Endothelial cell of umbilical vein (primary cell): Measurements from ENCODE around the gene POPDC3. TPM values are rescaled to one million over a fixed set of nuclear protein-coding genes. Genes with fewer than 3 reads are reported as not detected.

ENCODE experiments used
- BruUV-seq: library from RNA; stranded (reverse); fragments of 400-500 nt; replicated peaks from 2 replicates; lab custom pipeline; 2021; lab: Mats Ljungman, UMichigan
- CTCF ChIA-PET: fragments of 300-600, 350-600 bp; sonication (Branson Sonifier 250); formaldehyde crosslinking; loops from one replicate; lab custom pipeline; 2021; ENCODE audit warnings: antibody characterized with exemption, inconsistent platforms; lab: Charles Lee
- POLR2A ChIA-PET: fragments of 300-600, 350-600 bp; sonication (Branson Sonifier 250); formaldehyde crosslinking; loops from one replicate; lab custom pipeline; 2021; ENCODE audit warnings: antibody characterized with exemption, inconsistent platforms; lab: Charles Lee
- DNase-seq: peaks from one replicate; pipeline ENCODE4 v3.0.0-alpha.2; 2011; ENCODE audit warnings: low read depth, low spot score
- FAIRE-seq: peaks from 2 replicates; lab custom pipeline; 2011; peaks lifted over from hg19 to GRCh38; lab: Jason Lieb, UNC
- H2AFZ ChIP-seq: 2 replicates; pipeline ENCODE4 v1.6.0; 2012; ENCODE audit warnings: low read depth, low read length, control low read depth, inconsistent platforms
- H3K27ac ChIP-seq: 2 replicates; pipeline ENCODE4 v1.5.1; 2011; ENCODE audit warnings: low read depth, mild to moderate bottlenecking, control low read depth, low read length, moderate library complexity; ENCODE audit not compliant: insufficient read depth
- H3K27me3 ChIP-seq, 2 experiments: 2 replicates each; pipeline versions ENCODE4 v1.6.0 to v1.6.1; 2011; ENCODE audit warnings: low read length in 2 of 2, mixed read lengths in 1 of 2; ENCODE audit not compliant: control insufficient read depth in 2 of 2, insufficient read depth in 2 of 2
- H3K36me3 ChIP-seq, 2 experiments: 2 replicates in 1 of 2; 3 replicates in 1 of 2; pipeline ENCODE4 v1.5.1; 2011; ENCODE audit warnings: low read length in 2 of 2, mild to moderate bottlenecking in 1 of 2, moderate library complexity in 1 of 2; ENCODE audit not compliant: control insufficient read depth in 2 of 2, insufficient read depth in 2 of 2; ENCODE audit errors: extremely low read depth in 1 of 2
- H3K4me1 ChIP-seq: 3 replicates; pipeline ENCODE4 v1.5.1; 2011; ENCODE audit warnings: mild to moderate bottlenecking, low read length; ENCODE audit not compliant: control insufficient read depth, insufficient read depth; ENCODE audit errors: extremely low read depth
- H3K4me2 ChIP-seq: 2 replicates; pipeline ENCODE4 v1.6.1; 2011; ENCODE audit warnings: low read length, control low read depth, mixed read lengths; ENCODE audit not compliant: insufficient read depth
- H3K4me3 ChIP-seq, 3 experiments: fragments of 200-600 bp in 1 of 3; sonication (generic), shearing (Covaris generic) in 1 of 3; replicated peaks in 1 of 3; 2 replicates each; pipeline ENCODE4 v1.5.1; 2011 to 2016; ENCODE audit warnings: control low read depth in 3 of 3, low read length in 3 of 3, mild to moderate bottlenecking in 2 of 3, inconsistent platforms in 1 of 3, low read depth in 1 of 3, moderate library complexity in 1 of 3; ENCODE audit not compliant: insufficient read depth in 1 of 3
- H3K79me2 ChIP-seq: 2 replicates; pipeline ENCODE4 v1.6.0; 2012; ENCODE audit warnings: low read length, inconsistent platforms; ENCODE audit not compliant: control insufficient read depth, insufficient read depth
- H3K9ac ChIP-seq: replicated peaks from 2 replicates; pipeline ENCODE3; 2011; ENCODE audit warnings: low read length, control low read depth; ENCODE audit not compliant: insufficient read depth; ENCODE audit errors: extremely low read depth
- H3K9me1 ChIP-seq: replicated peaks from 3 replicates; pipeline ENCODE4 v1.6.0; 2011; ENCODE audit warnings: mild to moderate bottlenecking, low read length; ENCODE audit not compliant: control insufficient read depth, insufficient read depth; ENCODE audit errors: extremely low read depth
- H3K9me3 ChIP-seq: replicated peaks from 2 replicates; pipeline ENCODE4 v1.5.1; 2012; ENCODE audit warnings: low read length, inconsistent platforms; ENCODE audit not compliant: control insufficient read depth, insufficient read depth
- H4K20me1 ChIP-seq: replicated peaks from 2 replicates; pipeline ENCODE3; 2011; ENCODE audit warnings: mild to moderate bottlenecking, low read length; ENCODE audit not compliant: control insufficient read depth, insufficient read depth; ENCODE audit errors: extremely low read depth
- EZH2 ChIP-seq: IDR thresholded peaks from 2 replicates; pipeline ENCODE4 v1.6.1; 2012; ENCODE audit warnings: borderline replicate concordance, low read depth, mild to moderate bottlenecking, moderate library complexity, low read length, inconsistent platforms; ENCODE audit not compliant: severe bottlenecking
- FOS ChIP-seq: IDR thresholded peaks from 2 replicates; pipeline ENCODE4 v1.6.1; 2011; ENCODE audit warnings: mild to moderate bottlenecking, low read length, moderate library complexity, borderline replicate concordance; ENCODE audit not compliant: insufficient read depth
- GATA2 ChIP-seq: IDR thresholded peaks from 2 replicates; pipeline ENCODE4 v1.7.0; 2011; ENCODE audit warnings: low read depth, mild to moderate bottlenecking, moderate library complexity, mixed read lengths, low read length; ENCODE audit not compliant: insufficient read length, insufficient read depth
- JUN ChIP-seq: IDR thresholded peaks from 2 replicates; pipeline ENCODE4 v1.6.1; 2011; ENCODE audit warnings: borderline replicate concordance, low read depth; ENCODE audit not compliant: insufficient read length, insufficient read depth
- MYC ChIP-seq: IDR thresholded peaks from one replicate; pipeline ENCODE4 v1.6.1; 2011; ENCODE audit warnings: mild to moderate bottlenecking, low read depth, low read length
- POLR2A ChIP-seq: IDR thresholded peaks from 2 replicates; pipeline ENCODE4 v1.6.1; 2012; ENCODE audit warnings: low read depth, mild to moderate bottlenecking, control low read depth, low read length
- POLR2AphosphoS5 ChIP-seq: IDR thresholded peaks from 2 replicates; pipeline ENCODE4 v1.6.1; 2012; ENCODE audit warnings: low read depth, mild to moderate bottlenecking, control low read depth, low read length, moderate library complexity; ENCODE audit not compliant: insufficient read depth
- dilution Hi-C: fragments of 300-500 bp; cut with MboI; formaldehyde crosslinking; loops from one replicate; pipeline ENCODE4 v1.15.0; 2019; ENCODE audit warnings: low sequenced_read_pairs; ENCODE audit not compliant: extremely low pct_ligation_motif_present
- intact Hi-C: fragments of 100-400 bp; cut with micrococcal nuclease; formaldehyde crosslinking; loops from one replicate; pipeline ENCODE4 v1.10.0; 2022
- polyA plus RNA-seq, 4 experiments: library from polyadenylated mRNA; depleted of rRNA in 3 of 4; stranded (reverse) in 3 of 4; unstranded in 1 of 4; fragments of >200 nt; gene quantifications; 2 replicates each; pipeline versions ENCODE4 v1.2.1 to v1.2.3, GENCODE V29; 2011 to 2012; ENCODE audit warnings: missing spikeins in 1 of 4
- total RNA-seq: library from RNA; stranded (reverse); gene quantifications from 2 replicates; pipeline ENCODE4 v1.2.3, GENCODE V29; 2021
- TF ChIP-seq, protein P1 (sequence below), 2 donors: IDR thresholded peaks; 1 replicate in 1 of 2; 2 replicates in 1 of 2; pipeline ENCODE4 v1.5.1; 2011; ENCODE audit warnings: low read length in 2 of 2, mild to moderate bottlenecking in 2 of 2, moderate library complexity in 2 of 2, control low read depth in 1 of 2, inconsistent platforms in 1 of 2, low read depth in 1 of 2; ENCODE audit not compliant: insufficient read depth in 1 of 2; ENCODE audit errors: extremely low read depth in 1 of 2
- TF ChIP-seq, protein P2 (sequence below): IDR thresholded peaks from 2 replicates; pipeline ENCODE4 v1.6.1; 2011; ENCODE audit not compliant: insufficient read depth, insufficient read length

The POPDC3 gene
- total and polyA plus RNA-seq, 2 donors (not counting 3 experiments of a cell fraction or from before 2014, with no cell fraction given): 1.6 to 1.7 TPM

DNA sequence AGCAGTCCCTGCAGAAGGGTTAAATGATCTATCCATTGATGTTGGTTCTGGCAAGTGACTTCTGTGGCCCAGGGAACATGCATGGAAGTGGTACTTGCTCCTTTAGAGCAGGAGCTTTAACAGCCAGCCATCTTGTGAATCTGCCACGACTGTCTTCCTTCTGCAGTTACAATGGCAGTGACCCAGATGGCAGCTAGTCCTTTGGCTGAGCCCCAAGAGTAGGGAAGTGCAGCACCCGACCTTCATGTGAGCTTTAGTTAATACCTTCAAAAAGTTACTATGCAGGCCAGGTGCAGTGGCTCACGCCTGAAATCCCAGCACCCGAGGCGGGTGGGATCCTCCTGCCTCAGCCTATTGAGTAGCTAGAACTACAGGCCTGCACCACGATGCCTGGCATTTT is 66.4 kb downstream of the POPDC3 start:
- CTCF ChIA-PET: interaction anchor here (1.2 kb wide), 1 partner anchor 10 kb away, joined by 3 read pairs; no protein-coding TSS in a partner anchor
- H3K4me3 ChIP-seq: no peak overlapping the region
- POLR2A ChIA-PET: no interaction called here
- TF ChIP-seq MYC: no peak
- no peak for TF ChIP-seq POLR2AphosphoS5
- no peak for FAIRE-seq
- H3K9me3 ChIP-seq: no peaks in the 10 kb centered on the region
- intact Hi-C loops: no loop called here
- H3K9ac ChIP-seq: no peak overlapping the region
- H3K4me2 ChIP-seq: no peak overlapping the region
- dilution Hi-C loops: loop anchor here (25.0 kb wide), 1 partner anchor 174 kb away; no protein-coding TSS in a partner anchor
- no peak for DNase-seq
- no peaks in the 10 kb centered on the region for H3K79me2 ChIP-seq
- H3K27me3 ChIP-seq: no peaks in the 10 kb centered on the region
- H2AFZ ChIP-seq: no peak overlapping the region
- H4K20me1 ChIP-seq: no peaks in the 10 kb centered on the region
- no TSS peak for BruUV-seq
- H3K9me1 ChIP-seq: no peaks in the 10 kb centered on the region
- H3K36me3 ChIP-seq: no peaks in the 10 kb centered on the region
- no peak overlapping the region for H3K27ac ChIP-seq
- H3K4me1 ChIP-seq: no peaks in the 10 kb centered on the region

DNA sequence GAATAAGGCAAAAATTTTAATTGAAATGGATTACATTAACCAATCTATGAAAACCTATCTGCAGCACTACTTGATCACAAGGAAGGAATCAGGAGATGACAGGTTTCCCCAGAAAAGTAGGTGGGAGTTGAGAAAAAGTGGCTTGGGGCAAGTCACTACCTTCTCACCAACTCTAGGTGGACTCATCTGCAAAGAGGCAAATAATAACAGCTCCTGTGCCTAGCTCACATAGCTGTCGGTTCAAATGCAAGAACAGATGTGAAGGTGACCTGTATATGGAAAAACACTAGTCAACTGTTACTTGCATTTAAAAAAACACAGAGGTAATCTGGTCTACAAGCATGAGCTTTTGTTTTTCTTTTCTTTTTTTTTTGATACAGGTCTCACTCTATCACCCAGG is 67.2 kb downstream of the POPDC3 start:
- no peaks in the 10 kb centered on the region for H3K4me1 ChIP-seq
- no peaks in the 10 kb centered on the region for H3K9me3 ChIP-seq
- intact Hi-C loops: no loop called here
- ChIA-PET POLR2A (no interaction called here), CTCF (interaction anchor here (0.6 to 2.5 kb wide), 4 partner anchors 9 to 290 kb away, joined by 3 to 9 read pairs (median 3); partner anchors contain the start of gene PREP)
- H3K36me3 ChIP-seq: no peaks in the 10 kb centered on the region
- no peak overlapping the region for H2AFZ ChIP-seq
- no peak overlapping the region for H3K27ac ChIP-seq
- BruUV-seq: no TSS peak
- H3K4me3 ChIP-seq: no peak overlapping the region
- no peaks in the 10 kb centered on the region for H3K79me2 ChIP-seq
- no peaks in the 10 kb centered on the region for H3K9me1 ChIP-seq
- H3K4me2 ChIP-seq: no peak overlapping the region
- H3K9ac ChIP-seq: no peak overlapping the region
- no peaks in the 10 kb centered on the region for H3K27me3 ChIP-seq
- no peak for TF ChIP-seq GATA2
- TF ChIP-seq, protein P1, sequence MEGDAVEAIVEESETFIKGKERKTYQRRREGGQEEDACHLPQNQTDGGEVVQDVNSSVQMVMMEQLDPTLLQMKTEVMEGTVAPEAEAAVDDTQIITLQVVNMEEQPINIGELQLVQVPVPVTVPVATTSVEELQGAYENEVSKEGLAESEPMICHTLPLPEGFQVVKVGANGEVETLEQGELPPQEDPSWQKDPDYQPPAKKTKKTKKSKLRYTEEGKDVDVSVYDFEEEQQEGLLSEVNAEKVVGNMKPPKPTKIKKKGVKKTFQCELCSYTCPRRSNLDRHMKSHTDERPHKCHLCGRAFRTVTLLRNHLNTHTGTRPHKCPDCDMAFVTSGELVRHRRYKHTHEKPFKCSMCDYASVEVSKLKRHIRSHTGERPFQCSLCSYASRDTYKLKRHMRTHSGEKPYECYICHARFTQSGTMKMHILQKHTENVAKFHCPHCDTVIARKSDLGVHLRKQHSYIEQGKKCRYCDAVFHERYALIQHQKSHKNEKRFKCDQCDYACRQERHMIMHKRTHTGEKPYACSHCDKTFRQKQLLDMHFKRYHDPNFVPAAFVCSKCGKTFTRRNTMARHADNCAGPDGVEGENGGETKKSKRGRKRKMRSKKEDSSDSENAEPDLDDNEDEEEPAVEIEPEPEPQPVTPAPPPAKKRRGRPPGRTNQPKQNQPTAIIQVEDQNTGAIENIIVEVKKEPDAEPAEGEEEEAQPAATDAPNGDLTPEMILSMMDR (IDR thresholded peaks at IDR 0.05; ENCODE audit: extremely low read depth in 1 of 2, insufficient read depth in 1 of 2, low read depth in 1 of 2, low read length in 2 of 2): no peak
- TF ChIP-seq, protein P2, sequence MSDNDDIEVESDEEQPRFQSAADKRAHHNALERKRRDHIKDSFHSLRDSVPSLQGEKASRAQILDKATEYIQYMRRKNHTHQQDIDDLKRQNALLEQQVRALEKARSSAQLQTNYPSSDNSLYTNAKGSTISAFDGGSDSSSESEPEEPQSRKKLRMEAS: no peak
- TF ChIP-seq EZH2: no peak
- TF ChIP-seq POLR2A: no peak
- no peak for TF ChIP-seq JUN
- no peak for TF ChIP-seq POLR2AphosphoS5
- TF ChIP-seq FOS: no peak
- TF ChIP-seq MYC: no peak
- DNase-seq (no peak), FAIRE-seq (no peak)
- dilution Hi-C loops: loop anchor here (25.0 kb wide), 1 partner anchor 175 kb away; no protein-coding TSS in a partner anchor
- no peaks in the 10 kb centered on the region for H4K20me1 ChIP-seq
